GM19452 (cell line): ENCODE measurements around the gene PLAC8L1.
A peak's percentile ranks its signal among the peaks of the same experiment; 100 is the strongest.
"Not testable (repeated sequence)": the region's sequence is repeated elsewhere in the genome, so short reads cannot be mapped to it uniquely, and the experiment has no call there.

Experiments used
- ATAC-seq: cut with Tn5 transposase; IDR thresholded peaks from one replicate; pipeline ENCODE4 v1.9.1; 2021; ENCODE audit not compliant: unreplicated experiment

The PLAC8L1 gene

GRCh38 chr5:146105477-146105876, at the start of gene PLAC8L1:
Gene PLAC8L1, minus strand, starts transcription at chr5:146105577. Its CDS starts 1,266 bp downstream, at chr5:146104311.
- ATAC-seq = no peak

- no peak for ATAC-seq
These were observed 46.6 kb upstream of the PLAC8L1 start for GRCh38 chr5:146151970-146152369.

- no peak for ATAC-seq
These were observed 32.6 kb upstream of the PLAC8L1 start for GRCh38 chr5:146137967-146138403.

- no peak for ATAC-seq
These were observed 25.2 kb upstream of the PLAC8L1 start for GRCh38 chr5:146130440-146131045.

- no peak for ATAC-seq
These were observed 20.7 kb upstream of the PLAC8L1 start for GRCh38 chr5:146126068-146126467.

- ATAC-seq = no peak
These were observed 19.2 kb upstream of the PLAC8L1 start for GRCh38 chr5:146124580-146124979.

GRCh38 chr5:146121451-146121850, 16.1 kb upstream of the PLAC8L1 start:
- not testable (repeated sequence) for ATAC-seq

- ATAC-seq = no peak
These were observed 12.9 kb upstream of the PLAC8L1 start for GRCh38 chr5:146118322-146118721.

GRCh38 chr5:146117216-146117615, 11.8 kb upstream of the PLAC8L1 start:
- not testable (repeated sequence) for ATAC-seq

GRCh38 chr5:146116361-146116760, 11.0 kb upstream of the PLAC8L1 start:
- no peak for ATAC-seq

- ATAC-seq = no peak
These were observed 7.1 kb upstream of the PLAC8L1 start for GRCh38 chr5:146112476-146112875.

GRCh38 chr5:146111409-146111808, 6.0 kb upstream of the PLAC8L1 start:
- no peak for ATAC-seq

- no peak for ATAC-seq
These were observed 4.0 kb upstream of the PLAC8L1 start for GRCh38 chr5:146109379-146109778.

- ATAC-seq = not testable (repeated sequence)
These were observed 3.5 kb upstream of the PLAC8L1 start for GRCh38 chr5:146108870-146109269.

- ATAC-seq = no peak
These were observed 2.5 kb upstream of the PLAC8L1 start for GRCh38 chr5:146107901-146108300.

GRCh38 chr5:146103594-146103993, 1.8 kb downstream of the PLAC8L1 start:
- ATAC-seq = no peak

- no peak for ATAC-seq
These were observed 3.7 kb downstream of the PLAC8L1 start for GRCh38 chr5:146101646-146102045.

GRCh38 chr5:146098047-146098446, 7.3 kb downstream of the PLAC8L1 start:
- ATAC-seq = no peak

- no peak for ATAC-seq
These were observed 13.5 kb downstream of the PLAC8L1 start for GRCh38 chr5:146091881-146092280.

- ATAC-seq = no peak
These were observed 16.1 kb downstream of the PLAC8L1 start for GRCh38 chr5:146089287-146089686.

GRCh38 chr5:146088098-146088497, 17.3 kb downstream of the PLAC8L1 start:
- ATAC-seq = no peak

GRCh38 chr5:146084376-146084775, 21.0 kb downstream of the PLAC8L1 start:
- ATAC-seq = no peak

GRCh38 chr5:146082798-146083197, 22.6 kb downstream of the PLAC8L1 start:
- ATAC-seq = peak; percentile 86
